Measurements from ENCODE around the gene ITM2C.

GRCh38 chr2:230821991-230822520 is 42.7 kb upstream of the ITM2C start:
- no peak for TF ChIP-seq SUZ12 (IDR thresholded peaks at IDR 0.05; ENCODE audit: extremely low read depth, insufficient read depth, insufficient read length)
- no peak for TF ChIP-seq YY1 (IDR thresholded peaks at IDR 0.05; ENCODE audit: insufficient read depth, insufficient read length)
- TF ChIP-seq ZNF274 (IDR thresholded peaks at IDR 0.05; ENCODE audit: low read depth, low read length): no peak

Measured in NT2/D1 (cell line).